ENCODE results near the gene PPP2R5A.

DNA sequence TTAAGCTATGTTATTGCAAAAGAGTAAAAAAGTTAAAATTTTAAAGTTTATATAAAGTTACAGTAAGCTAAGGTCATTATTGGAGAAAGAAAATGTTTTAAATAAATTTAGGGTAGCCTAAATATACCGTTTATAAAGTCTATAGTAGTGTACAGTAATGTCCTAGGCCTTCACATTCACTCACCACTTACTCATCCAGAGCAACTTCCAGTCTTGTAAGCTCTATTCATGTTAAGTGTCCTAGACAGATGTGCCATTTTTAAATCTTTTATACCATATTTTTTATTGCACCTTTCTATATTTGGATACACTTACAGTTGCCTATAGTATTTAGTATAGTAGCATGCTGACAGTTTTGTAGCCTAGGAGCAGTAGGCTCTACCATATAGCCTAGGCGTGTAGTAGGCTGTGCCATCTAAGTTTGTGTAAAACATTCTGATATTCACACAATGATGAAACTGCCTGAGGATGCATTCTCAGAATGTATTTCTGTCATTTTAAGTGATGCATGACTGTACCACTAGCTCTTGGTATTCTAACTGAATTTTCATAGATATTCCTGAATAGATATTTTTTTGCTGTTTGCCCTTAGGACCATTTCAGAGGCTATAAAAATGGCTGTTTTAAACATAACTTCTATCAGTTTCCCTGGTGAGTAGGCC, 26.8 kb downstream of the PPP2R5A start:
- TF ChIP-seq TEAD4 (IDR thresholded peaks at IDR 0.05; ENCODE audit: low read depth, low read length) (no peak), CTCF (IDR thresholded peaks at IDR 0.05; ENCODE audit: control extremely low read depth in 1 of 3, insufficient read depth in 1 of 3, low read depth in 1 of 3, low read length in 3 of 3) (no peak), POLR2A (IDR thresholded peaks at IDR 0.05; ENCODE audit: control extremely low read depth in 1 of 2, low read depth in 2 of 2, low read length in 2 of 2) (no peak), RAD21 (IDR thresholded peaks at IDR 0.05 in 1 of 2, conservative IDR thresholded peaks at IDR 0.05 in 1 of 2; ENCODE audit: low read depth in 2 of 2, low read length in 2 of 2) (no peak), CEBPB (IDR thresholded peaks at IDR 0.05; ENCODE audit: low read depth, low read length) (no peak), E2F6 (IDR thresholded peaks at IDR 0.05) (no peak), NRF1 (IDR thresholded peaks at IDR 0.05; ENCODE audit: low read depth, low read length) (no peak), ATF3 (IDR thresholded peaks at IDR 0.05; ENCODE audit: insufficient read depth, low read depth, low read length) (no peak), MAX (IDR thresholded peaks at IDR 0.05) (no peak), EP300 (IDR thresholded peaks at IDR 0.05; ENCODE audit: borderline replicate concordance in 1 of 2, low read depth in 2 of 2, low read length in 2 of 2) (no peak)
